ENCODE results near the gene DNAH17.

DNAH17 gene

GRCh38 chr17:78575340-78575739, 1.9 kb downstream of the DNAH17 start:
- DNase-seq (ENCODE audit: low spot score), result no peak

GRCh38 chr17:78573955-78574354, 3.2 kb downstream of the DNAH17 start:
- DNase-seq (ENCODE audit: low spot score), result no peak

GRCh38 chr17:78572239-78573205, 4.7 kb downstream of the DNAH17 start:
- no peak for DNase-seq (ENCODE audit: low spot score)

- no peak for DNase-seq (ENCODE audit: low spot score)
Observed at GRCh38 chr17:78571329-78571728, 5.9 kb downstream of the DNAH17 start.

- no peak for DNase-seq (ENCODE audit: low spot score)
Observed at GRCh38 chr17:78568494-78569115, 8.6 kb downstream of the DNAH17 start.

- no peak for DNase-seq (ENCODE audit: low spot score)
Observed at GRCh38 chr17:78567991-78568390, 9.2 kb downstream of the DNAH17 start.

- DNase-seq (ENCODE audit: low spot score), result no peak
Observed at GRCh38 chr17:78566947-78567346, 10.2 kb downstream of the DNAH17 start.

- no peak for DNase-seq (ENCODE audit: low spot score)
Observed at GRCh38 chr17:78563189-78564145, 13.7 kb downstream of the DNAH17 start.

- no peak for DNase-seq (ENCODE audit: low spot score)
Observed at GRCh38 chr17:78562734-78563133, 14.5 kb downstream of the DNAH17 start.

- no peak for DNase-seq (ENCODE audit: low spot score)
Observed at GRCh38 chr17:78561166-78561565, 16.0 kb downstream of the DNAH17 start.

- DNase-seq (ENCODE audit: low spot score), result no peak
Observed at GRCh38 chr17:78560731-78561130, 16.5 kb downstream of the DNAH17 start.

GRCh38 chr17:78559749-78560368, 17.3 kb downstream of the DNAH17 start:
- no peak for DNase-seq (ENCODE audit: low spot score)

- DNase-seq (ENCODE audit: low spot score), result no peak
Observed at GRCh38 chr17:78558989-78559388, 18.2 kb downstream of the DNAH17 start.

- no peak for DNase-seq (ENCODE audit: low spot score)
Observed at GRCh38 chr17:78558181-78558850, 18.9 kb downstream of the DNAH17 start.

GRCh38 chr17:78557598-78558039, 19.6 kb downstream of the DNAH17 start:
- DNase-seq (ENCODE audit: low spot score), result no peak

GRCh38 chr17:78556812-78557211, 20.4 kb downstream of the DNAH17 start:
- DNase-seq (ENCODE audit: low spot score), result no peak

- no peak for DNase-seq (ENCODE audit: low spot score)
Observed at GRCh38 chr17:78555746-78556401, 21.3 kb downstream of the DNAH17 start.

- no peak for DNase-seq (ENCODE audit: low spot score)
Observed at GRCh38 chr17:78550464-78550863, 26.7 kb downstream of the DNAH17 start.

- no peak for DNase-seq (ENCODE audit: low spot score)
Observed at GRCh38 chr17:78548725-78549124, 28.5 kb downstream of the DNAH17 start.

GRCh38 chr17:78547035-78547434, 30.2 kb downstream of the DNAH17 start:
- DNase-seq (ENCODE audit: low spot score), result no peak

- no peak for DNase-seq (ENCODE audit: low spot score)
Observed at GRCh38 chr17:78546476-78546875, 30.7 kb downstream of the DNAH17 start.
